ENCODE results near the gene DHRS11.
A peak's percentile ranks its signal among the peaks of the same experiment; 100 is the strongest.

DNA sequence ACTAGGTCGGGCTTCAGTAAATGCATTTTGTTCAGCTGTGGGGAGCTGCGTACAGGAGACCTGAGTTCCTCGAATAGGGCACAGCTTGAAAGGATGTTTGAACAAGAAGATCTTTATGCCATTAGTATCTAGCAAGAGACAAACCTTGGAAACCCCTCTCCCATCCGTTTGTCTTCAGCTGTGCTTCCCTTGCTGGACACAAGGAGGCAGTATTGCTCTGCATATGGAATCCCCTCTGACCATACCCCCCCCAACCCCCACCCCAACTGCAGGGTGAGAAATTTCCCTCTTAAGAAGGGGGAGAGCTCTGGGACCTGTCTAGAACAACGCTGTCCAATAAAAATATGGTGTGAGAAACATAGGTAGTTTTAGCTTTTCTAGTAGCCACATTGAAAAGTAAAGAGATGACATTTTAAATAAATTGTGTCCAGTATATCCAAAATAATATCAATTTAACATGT is 11.3 kb downstream of the DHRS11 start:
- TF ChIP-seq RAD21 (IDR thresholded peaks at IDR 0.05; ENCODE audit: insufficient read depth, low read depth, low read length) = peak; percentile 79
- TF ChIP-seq IKZF1 (conservative IDR thresholded peaks at IDR 0.05) = no peak
- no peak for TF ChIP-seq SRF (IDR thresholded peaks at IDR 0.05; ENCODE audit: low read depth in 2 of 2, low read length in 2 of 2)
- no peak for TF ChIP-seq ZNF592 (IDR thresholded peaks at IDR 0.05)
- TF ChIP-seq CTCF (IDR thresholded peaks at IDR 0.05 in 2 of 3, conservative IDR thresholded peaks at IDR 0.05 in 1 of 3; ENCODE audit: control insufficient read depth in 2 of 3, extremely low read depth in 1 of 3, insufficient read depth in 1 of 3, low read depth in 3 of 3, low read length in 3 of 3) = peak; percentile 79 to 89 (median 86)
- no peak for TF ChIP-seq POLR2A (IDR thresholded peaks at IDR 0.05; ENCODE audit: low read depth, low read length)
- TF ChIP-seq RELA (IDR thresholded peaks at IDR 0.05; ENCODE audit: borderline replicate concordance, partially characterized antibody) = no peak
- 0 out of 2 replicates have a peak, but pooled peaks have one; percentile 27 for TF ChIP-seq CHD2 (IDR thresholded peaks at IDR 0.05; ENCODE audit: borderline replicate concordance, low read depth, low read length)
- TF ChIP-seq ZNF274 (IDR thresholded peaks at IDR 0.05; ENCODE audit: insufficient read depth, insufficient read length) = no peak
- no peak for TF ChIP-seq CREB1 (IDR thresholded peaks at IDR 0.05; ENCODE audit: low read depth)
- TF ChIP-seq CEBPB (IDR thresholded peaks at IDR 0.05; ENCODE audit: borderline replicate concordance in 1 of 2, low read depth in 2 of 2, low read length in 2 of 2) = no peak
- no peak for TF ChIP-seq ZNF384 (IDR thresholded peaks at IDR 0.05; ENCODE audit: borderline replicate concordance, low read depth, low read length)
- TF ChIP-seq POLR2AphosphoS5 (IDR thresholded peaks at IDR 0.05; ENCODE audit: low read length) = no peak
- TF ChIP-seq, protein P1, sequence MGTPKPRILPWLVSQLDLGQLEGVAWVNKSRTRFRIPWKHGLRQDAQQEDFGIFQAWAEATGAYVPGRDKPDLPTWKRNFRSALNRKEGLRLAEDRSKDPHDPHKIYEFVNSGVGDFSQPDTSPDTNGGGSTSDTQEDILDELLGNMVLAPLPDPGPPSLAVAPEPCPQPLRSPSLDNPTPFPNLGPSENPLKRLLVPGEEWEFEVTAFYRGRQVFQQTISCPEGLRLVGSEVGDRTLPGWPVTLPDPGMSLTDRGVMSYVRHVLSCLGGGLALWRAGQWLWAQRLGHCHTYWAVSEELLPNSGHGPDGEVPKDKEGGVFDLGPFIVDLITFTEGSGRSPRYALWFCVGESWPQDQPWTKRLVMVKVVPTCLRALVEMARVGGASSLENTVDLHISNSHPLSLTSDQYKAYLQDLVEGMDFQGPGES (IDR thresholded peaks at IDR 0.05) = no peak
